ENCODE data around the gene ANKRD10. TPM values are rescaled to one million over a fixed set of nuclear protein-coding genes. Genes with fewer than 3 reads are reported as not detected.

ANKRD10 gene
- total and polyA plus RNA-seq, 2 of the 8 experiments (the other 6 are each of a cell fraction or from before 2014, with no cell fraction given): 146 to 218 TPM

DNA sequence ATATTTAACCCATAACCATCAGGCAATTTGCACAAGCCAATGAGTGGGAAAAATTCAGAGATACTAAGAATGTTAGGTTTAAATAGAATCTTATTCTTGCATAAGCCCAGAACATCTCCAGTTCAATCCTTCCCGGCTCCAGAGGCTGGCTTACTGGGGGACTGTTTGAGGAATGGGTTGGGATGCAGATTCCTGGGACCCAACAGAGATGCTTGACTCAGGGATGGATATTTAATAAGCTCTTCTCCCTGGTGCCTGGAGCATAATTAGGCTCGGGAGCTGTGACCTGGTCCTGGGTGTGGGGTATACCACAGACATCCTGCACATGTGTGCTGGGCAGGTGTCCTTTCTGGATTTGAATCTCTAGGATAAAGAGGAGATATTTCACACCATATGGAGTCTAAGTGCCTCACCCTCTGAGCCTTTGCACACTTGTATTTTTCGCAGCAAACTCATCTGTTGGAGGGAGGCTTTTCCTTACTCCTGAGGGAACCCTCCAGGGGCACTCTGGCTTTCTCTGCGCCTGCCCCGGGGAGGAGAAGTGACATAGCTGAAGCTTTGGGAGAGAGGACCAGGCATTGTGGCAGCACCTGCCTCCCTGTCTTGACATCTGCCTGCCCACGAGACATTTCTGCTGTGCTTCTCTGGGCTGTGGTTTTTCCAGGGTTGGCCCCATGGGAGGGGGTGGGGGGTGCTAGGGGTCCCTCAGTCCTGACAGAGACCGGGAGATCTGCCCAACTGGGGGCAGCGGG lies 36.1 kb upstream of the ANKRD10 start (continued):
- TF ChIP-seq, protein P1, sequence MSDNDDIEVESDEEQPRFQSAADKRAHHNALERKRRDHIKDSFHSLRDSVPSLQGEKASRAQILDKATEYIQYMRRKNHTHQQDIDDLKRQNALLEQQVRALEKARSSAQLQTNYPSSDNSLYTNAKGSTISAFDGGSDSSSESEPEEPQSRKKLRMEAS (IDR thresholded peaks at IDR 0.05): no peak
- TF ChIP-seq SUZ12 (IDR thresholded peaks at IDR 0.05; ENCODE audit: low read length): no peak
- no peak for TF ChIP-seq ASH2L (IDR thresholded peaks at IDR 0.05; ENCODE audit: low read length)
- no peak for TF ChIP-seq CEBPB (IDR thresholded peaks at IDR 0.05; ENCODE audit: low read depth, low read length)

All from H1 (cell line).